Hepatocyte (in vitro differentiated cells): ENCODE results near the gene MAPK1. TPM values are rescaled to one million over a fixed set of nuclear protein-coding genes. Genes with fewer than 3 reads are reported as not detected.
"Not testable (repeated sequence)": the region's sequence is repeated elsewhere in the genome, so short reads cannot be mapped to it uniquely, and the experiment has no call there.

Source experiments
- DNase-seq: peaks from one replicate; pipeline ENCODE4 v3.0.0-alpha.2; 2016; ENCODE audit warnings: low spot score
- H2AFZ ChIP-seq: fragments of 200-600 bp; sonication (generic); 2 replicates; pipeline ENCODE4 v1.6.0; 2016; ENCODE audit warnings: antibody characterized with exemption, mild to moderate bottlenecking
- H3K27ac ChIP-seq: fragments of 200-600 bp; sonication (generic); 2 replicates; pipeline ENCODE4 v1.5.1; 2016; ENCODE audit warnings: mild to moderate bottlenecking
- H3K27me3 ChIP-seq: fragments of 200-600 bp; sonication (generic); 2 replicates; pipeline ENCODE4 v1.6.1; 2016
- H3K36me3 ChIP-seq: fragments of 200-600 bp; sonication (generic); replicated peaks from 2 replicates; pipeline ENCODE4 v1.5.1; 2016; ENCODE audit warnings: low read depth; ENCODE audit not compliant: insufficient read depth
- H3K4me1 ChIP-seq: fragments of 200-600 bp; sonication (generic); 2 replicates; pipeline ENCODE4 v1.5.1; 2016; ENCODE audit warnings: mild to moderate bottlenecking, moderate library complexity; ENCODE audit not compliant: insufficient read depth
- H3K4me2 ChIP-seq: fragments of 200-600 bp; sonication (generic); 2 replicates; pipeline ENCODE4 v1.6.0; 2016
- H3K4me3 ChIP-seq: fragments of 200-600 bp; sonication (generic); 2 replicates; pipeline ENCODE4 v1.5.1; 2016; ENCODE audit warnings: mild to moderate bottlenecking
- H3K79me2 ChIP-seq: fragments of 200-600 bp; sonication (generic); 2 replicates; pipeline ENCODE4 v1.6.0; 2017; ENCODE audit warnings: mild to moderate bottlenecking
- H3K9me2 ChIP-seq: fragments of 200-600 bp; sonication (generic); replicated peaks from 2 replicates; pipeline ENCODE4 v1.6.0; 2017; ENCODE audit warnings: mild to moderate bottlenecking; ENCODE audit not compliant: insufficient read depth
- H3K9me3 ChIP-seq: fragments of 200-600 bp; sonication (generic); 2 replicates; pipeline ENCODE4 v1.5.1; 2016; ENCODE audit warnings: low read depth, mild to moderate bottlenecking
- H4K20me1 ChIP-seq: fragments of 200-600 bp; sonication (generic); 2 replicates; pipeline ENCODE4 v1.6.0; 2016; ENCODE audit warnings: mild to moderate bottlenecking; ENCODE audit not compliant: insufficient read depth, poor library complexity, severe bottlenecking
- CTCF ChIP-seq: fragments of 200-600 bp; sonication (generic); IDR thresholded peaks from 2 replicates; pipeline ENCODE4 v1.5.1; 2016; ENCODE audit warnings: antibody characterized with exemption, mild to moderate bottlenecking; ENCODE audit not compliant: poor library complexity
- EZH2 ChIP-seq: fragments of 200-600 bp; sonication (generic); IDR thresholded peaks from 2 replicates; pipeline ENCODE4 v1.6.1; 2016; ENCODE audit warnings: antibody characterized with exemption, mild to moderate bottlenecking, borderline replicate concordance
- EZH2phosphoT487 ChIP-seq: fragments of 200-600 bp; sonication (generic); IDR thresholded peaks from one replicate; pipeline ENCODE4 v1.6.1; 2018; ENCODE audit warnings: antibody characterized with exemption, mild to moderate bottlenecking, low read depth, moderate library complexity; ENCODE audit not compliant: unreplicated experiment, severe bottlenecking
- WGBS: methylation state at CpG from one replicate; pipeline ENCODE4 v1.1.6; 2016; ENCODE audit warnings: low lambda C conversion rate; ENCODE audit errors: missing lambda C conversion rate; 5-methylcytosine and 5-hydroxymethylcytosine counted together
- polyA plus RNA-seq: library from polyadenylated mRNA; unstranded; fragments of >200 nt; fragmentation: Nextera tagmentation; extraction: Ambion mirVana; gene quantifications from 2 replicates; pipeline ENCODE4 v1.2.1, GENCODE V29; 2016
- total RNA-seq: library from RNA; depleted of rRNA; stranded (reverse); fragments of >200 nt; gene quantifications from 2 replicates; pipeline ENCODE4 v1.2.3, GENCODE V29; 2014

Gene MAPK1
- total and polyA plus RNA-seq, 2 experiments from 2014 or later: 52.2 to 74.5 TPM

- Histone ChIP-seq H3K4me2 (no peak overlapping the region), H4K20me1 (no peaks in the 10 kb centered on the region), H3K4me3 (no peak overlapping the region), H3K36me3 (no peaks in the 10 kb centered on the region), H3K79me2 (peaks cover 14% of the 10 kb centered on the region), H3K27ac (no peak overlapping the region), H3K4me1 (no peaks in the 10 kb centered on the region), H2AFZ (no peak overlapping the region), H3K27me3 (no peaks in the 10 kb centered on the region), H3K9me3 (no peaks in the 10 kb centered on the region), H3K9me2 (no peaks in the 10 kb centered on the region)
- DNase-seq: no peak
- WGBS: 89% methylated on average over 5 of the region's 5 CpGs
- TF ChIP-seq CTCF (no peak), EZH2 (no peak), EZH2phosphoT487 (no peak)
Observed at GRCh38 chr22:21796863-21797262, 70.6 kb downstream of the MAPK1 start.

GRCh38 chr22:21796231-21796630 lies 71.2 kb downstream of the MAPK1 start:
- Histone ChIP-seq H4K20me1 (no peaks in the 10 kb centered on the region), H3K4me1 (no peaks in the 10 kb centered on the region), H3K36me3 (no peaks in the 10 kb centered on the region), H3K27ac (no peak overlapping the region), H3K9me3 (no peaks in the 10 kb centered on the region), H2AFZ (no peak overlapping the region), H3K4me3 (no peak overlapping the region), H3K79me2 (peaks cover 18% of the 10 kb centered on the region), H3K27me3 (no peaks in the 10 kb centered on the region), H3K9me2 (no peaks in the 10 kb centered on the region), H3K4me2 (no peak overlapping the region)
- no peak for DNase-seq
- 100% methylated on average over 3 of the region's 3 CpGs for WGBS
- no peak for TF ChIP-seq EZH2phosphoT487
- TF ChIP-seq CTCF: no peak
- TF ChIP-seq EZH2: no peak

GRCh38 chr22:21793716-21794115 lies 73.7 kb downstream of the MAPK1 start:
- H3K36me3 ChIP-seq, H3K9me3 ChIP-seq, H2AFZ ChIP-seq, H3K9me2 ChIP-seq, DNase-seq, H3K27me3 ChIP-seq, H3K79me2 ChIP-seq, H3K4me1 ChIP-seq, H4K20me1 ChIP-seq, H3K4me3 ChIP-seq, H3K27ac ChIP-seq, H3K4me2 ChIP-seq: not testable (repeated sequence)
- whole genome bisulfite sequencing: 99% methylated on average over 10 of the region's 10 CpGs

GRCh38 chr22:21791635-21792625 lies 75.5 kb downstream of the MAPK1 start:
- H3K36me3 ChIP-seq: no peaks in the 10 kb centered on the region
- H3K79me2 ChIP-seq: peaks cover 8% of the 10 kb centered on the region
- no peaks in the 10 kb centered on the region for H4K20me1 ChIP-seq
- H3K4me3 ChIP-seq: no peak overlapping the region
- no peak for DNase-seq
- H3K4me2 ChIP-seq: no peak overlapping the region
- H2AFZ ChIP-seq: no peak overlapping the region
- H3K27ac ChIP-seq: no peak overlapping the region
- no peaks in the 10 kb centered on the region for H3K9me2 ChIP-seq
- no peaks in the 10 kb centered on the region for H3K4me1 ChIP-seq
- H3K27me3 ChIP-seq: no peaks in the 10 kb centered on the region
- TF ChIP-seq CTCF (no peak), EZH2phosphoT487 (no peak), EZH2 (no peak)
- 87% methylated on average over 11 of the region's 11 CpGs for WGBS
- H3K9me3 ChIP-seq: no peaks in the 10 kb centered on the region

GRCh38 chr22:21790849-21791610 lies 76.4 kb downstream of the MAPK1 start:
- not testable (repeated sequence) for H3K9me3 ChIP-seq, H3K4me1 ChIP-seq, H3K79me2 ChIP-seq, H4K20me1 ChIP-seq, H3K4me3 ChIP-seq, H3K27me3 ChIP-seq, DNase-seq, H3K36me3 ChIP-seq, H3K9me2 ChIP-seq, H3K4me2 ChIP-seq, H2AFZ ChIP-seq, H3K27ac ChIP-seq
- WGBS: 97% methylated on average over 11 of the region's 11 CpGs
